Measurements from ENCODE around the gene RCBTB2.
A peak's percentile ranks its signal among the peaks of the same experiment; 100 is the strongest.

DNA sequence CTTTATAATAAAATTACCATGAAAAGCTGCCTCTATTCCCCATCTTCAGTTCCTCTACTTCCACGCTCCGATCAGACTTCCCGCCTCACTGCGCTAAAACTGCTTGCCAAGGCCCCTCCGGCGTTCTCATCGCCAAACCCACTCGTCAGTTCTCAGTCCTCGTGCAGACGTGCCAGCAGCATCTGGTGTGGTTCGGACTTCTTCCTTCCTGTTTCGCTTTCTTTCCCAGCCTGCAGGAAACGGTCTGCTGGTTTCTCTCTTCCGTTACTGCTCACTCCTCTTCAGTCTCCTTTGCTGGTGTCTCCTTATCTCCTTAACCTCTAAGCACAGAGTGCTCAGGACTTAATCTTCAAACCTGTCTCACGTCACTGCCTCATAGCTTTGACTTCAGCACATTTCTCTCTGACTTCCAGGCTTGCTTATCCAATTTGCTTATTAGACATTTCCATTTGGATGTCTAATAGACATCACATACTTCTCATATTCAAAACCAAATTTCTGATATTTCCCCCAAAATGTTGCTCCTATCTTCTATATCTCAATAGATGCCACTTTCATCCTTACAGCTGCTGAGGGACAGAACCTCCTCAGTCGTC lies 40.3 kb downstream of the RCBTB2 start:
- TF ChIP-seq POLR2AphosphoS5 (IDR thresholded peaks at IDR 0.05) (peak; percentile 28 to 60 (median 55)), CTCF (IDR thresholded peaks at IDR 0.05) (no peak)

All from breast epithelium (tissue), 3 donors.